Lung (tissue), 12 donors: ENCODE results near the gene PHLPP1. TPM values are rescaled to one million over a fixed set of nuclear protein-coding genes. Genes with fewer than 3 reads are reported as not detected.

Experiments
- ATAC-seq: fragments of 200-7000 bp; cut with Tn5 transposase; one replicate; pipeline ENCODE4 v1.9.1; 2020; ENCODE audit warnings: moderate number of reproducible peaks; ENCODE audit not compliant: insufficient read depth, low FRiP score
- DNase-seq, 3 donors: peaks; one replicate each; pipeline ENCODE4 v3.0.0-alpha.2; 2013 to 2017
- H3K27ac ChIP-seq, 2 donors: one replicate each; pipeline ENCODE4 v1.5.1; 2013; ENCODE audit warnings: mild to moderate bottlenecking in 2 of 2, moderate library complexity in 2 of 2, control low read depth in 1 of 2, inconsistent platforms in 1 of 2, low read depth in 1 of 2, low read length in 1 of 2
- H3K27me3 ChIP-seq, 3 donors: one replicate each; pipeline ENCODE4 v1.5.1; 2013; ENCODE audit warnings: low read length in 2 of 3; ENCODE audit not compliant: control insufficient read depth in 3 of 3, insufficient read depth in 3 of 3
- H3K36me3 ChIP-seq, 4 donors: one replicate each; pipeline ENCODE4 v1.5.1; 2013; ENCODE audit warnings: low read length in 4 of 4, mild to moderate bottlenecking in 1 of 4, moderate library complexity in 1 of 4; ENCODE audit not compliant: control insufficient read depth in 4 of 4, insufficient read depth in 4 of 4
- H3K4me1 ChIP-seq, 5 donors: one replicate each; pipeline ENCODE4 v1.5.1; 2013; ENCODE audit warnings: low read length in 5 of 5, mild to moderate bottlenecking in 2 of 5, moderate library complexity in 1 of 5; ENCODE audit not compliant: control insufficient read depth in 5 of 5, insufficient read depth in 5 of 5
- H3K4me3 ChIP-seq: one replicate; pipeline ENCODE4 v1.5.1; 2013; ENCODE audit warnings: mild to moderate bottlenecking, control low read depth, moderate library complexity
- H3K9ac ChIP-seq, 2 donors: one replicate each; pipeline ENCODE4 v1.5.1; 2013; ENCODE audit warnings: low read length in 2 of 2, control low read depth in 1 of 2; ENCODE audit not compliant: insufficient read depth in 1 of 2
- H3K9me3 ChIP-seq, 4 donors: one replicate each; pipeline ENCODE4 v1.5.1; 2013; ENCODE audit warnings: low read length in 3 of 4, mild to moderate bottlenecking in 1 of 4, moderate library complexity in 1 of 4; ENCODE audit not compliant: control insufficient read depth in 4 of 4, insufficient read depth in 3 of 4
- WGBS, 2 donors: extraction: QIAGEN DNeasy Blood & Tissue Kit; methylation state at CpG; one replicate each; pipeline ENCODE4 v1.1.7; 2013; 5-methylcytosine and 5-hydroxymethylcytosine counted together
- polyA plus RNA-seq, 2 donors: library from polyadenylated mRNA; stranded (reverse); fragments of 200-250 nt; gene quantifications; one replicate each; pipeline ENCODE4 v1.2.1, GENCODE V29; 2013
- total RNA-seq, 2 donors: library from RNA; depleted of rRNA in 1 of 2; stranded (reverse); fragments of >200 nt in 1 of 2; gene quantifications; one replicate each; pipeline ENCODE4 v1.2.1, GENCODE V29; 2014 to 2021
- TF ChIP-seq, protein P1 (sequence below): IDR thresholded peaks from 2 replicates; pipeline ENCODE4 v1.5.1; 2012; ENCODE audit warnings: mild to moderate bottlenecking; ENCODE audit errors: control extremely low read depth, extremely low read depth
- donor health status: control.
- donor health status: control.
- donor health status: Bipolar disorder and iron deficiency.
- donor health status: healthy.
- donor health status: DM: yes; HTN: yes; CAD: no.

PHLPP1 gene
- total and polyA plus RNA-seq, 4 donors = 2.3 to 29.2 (median 7.9) TPM

DNA sequence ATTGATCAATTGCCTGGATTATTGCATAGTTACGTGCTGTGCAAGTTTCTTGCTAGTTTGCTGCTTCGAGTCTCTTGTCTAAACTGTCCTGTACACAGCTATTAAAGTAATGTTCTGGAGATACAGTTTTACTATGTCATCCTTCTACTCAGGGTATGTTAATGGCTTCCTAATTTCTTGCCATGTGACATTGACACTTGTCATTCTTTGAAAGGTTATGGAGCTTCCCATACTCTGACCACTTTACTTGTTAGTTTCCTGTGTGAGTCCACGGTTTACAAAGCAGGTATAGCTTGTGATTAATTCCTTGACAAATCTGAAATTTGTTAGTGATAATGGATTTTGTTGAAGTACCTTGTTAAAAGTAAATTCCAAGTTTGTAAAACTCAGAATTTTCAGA is 80.5 kb downstream of the PHLPP1 start:
- Histone ChIP-seq H3K9ac (no peak overlapping the region), H3K36me3 (no peaks in the 10 kb centered on the region), H3K27me3 (no peaks in the 10 kb centered on the region), H3K27ac (no peak overlapping the region), H3K4me3 (no peak overlapping the region), H3K9me3 (no peaks in the 10 kb centered on the region), H3K4me1 (peaks cover 0 to 9% (median 5%) of the 10 kb centered on the region in 5 donors)
- ATAC-seq (no peak), DNase-seq (no peak)
- 81 to 86% methylated on average over 3 of the region's 3 CpGs for WGBS, 2 donors
- TF ChIP-seq, protein P1, sequence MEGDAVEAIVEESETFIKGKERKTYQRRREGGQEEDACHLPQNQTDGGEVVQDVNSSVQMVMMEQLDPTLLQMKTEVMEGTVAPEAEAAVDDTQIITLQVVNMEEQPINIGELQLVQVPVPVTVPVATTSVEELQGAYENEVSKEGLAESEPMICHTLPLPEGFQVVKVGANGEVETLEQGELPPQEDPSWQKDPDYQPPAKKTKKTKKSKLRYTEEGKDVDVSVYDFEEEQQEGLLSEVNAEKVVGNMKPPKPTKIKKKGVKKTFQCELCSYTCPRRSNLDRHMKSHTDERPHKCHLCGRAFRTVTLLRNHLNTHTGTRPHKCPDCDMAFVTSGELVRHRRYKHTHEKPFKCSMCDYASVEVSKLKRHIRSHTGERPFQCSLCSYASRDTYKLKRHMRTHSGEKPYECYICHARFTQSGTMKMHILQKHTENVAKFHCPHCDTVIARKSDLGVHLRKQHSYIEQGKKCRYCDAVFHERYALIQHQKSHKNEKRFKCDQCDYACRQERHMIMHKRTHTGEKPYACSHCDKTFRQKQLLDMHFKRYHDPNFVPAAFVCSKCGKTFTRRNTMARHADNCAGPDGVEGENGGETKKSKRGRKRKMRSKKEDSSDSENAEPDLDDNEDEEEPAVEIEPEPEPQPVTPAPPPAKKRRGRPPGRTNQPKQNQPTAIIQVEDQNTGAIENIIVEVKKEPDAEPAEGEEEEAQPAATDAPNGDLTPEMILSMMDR = no peak

DNA sequence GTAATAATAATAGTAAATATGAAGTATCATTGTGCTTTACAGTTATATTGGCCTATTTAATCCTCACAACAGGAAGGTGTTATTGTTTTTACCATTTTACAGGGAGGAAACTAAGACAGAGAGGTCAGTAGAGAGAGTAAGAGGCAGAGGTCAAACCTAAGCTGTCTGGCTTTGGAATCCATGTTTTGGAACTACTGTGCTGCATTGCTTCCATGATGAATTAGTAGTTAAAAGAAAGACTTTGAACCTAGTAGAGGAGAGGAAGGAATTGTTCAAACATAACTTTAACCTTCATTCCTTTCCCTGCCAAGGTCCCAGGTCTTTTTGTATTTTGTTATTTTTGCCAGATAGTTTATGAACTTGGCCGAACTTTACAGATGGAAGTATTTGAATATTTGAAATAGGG is 80.9 kb downstream of the PHLPP1 start:
- 86% methylated on average over 1 of the region's 1 CpG for WGBS, 2 donors
- Histone ChIP-seq H3K9me3 (no peaks in the 10 kb centered on the region), H3K4me1 (peaks cover 0 to 7% (median 5%) of the 10 kb centered on the region in 5 donors), H3K27ac (no peak overlapping the region), H3K9ac (no peak overlapping the region), H3K4me3 (no peak overlapping the region), H3K36me3 (no peaks in the 10 kb centered on the region), H3K27me3 (no peaks in the 10 kb centered on the region)
- no peak for ATAC-seq
- TF ChIP-seq, protein P1 = no peak
- no peak for DNase-seq

DNA sequence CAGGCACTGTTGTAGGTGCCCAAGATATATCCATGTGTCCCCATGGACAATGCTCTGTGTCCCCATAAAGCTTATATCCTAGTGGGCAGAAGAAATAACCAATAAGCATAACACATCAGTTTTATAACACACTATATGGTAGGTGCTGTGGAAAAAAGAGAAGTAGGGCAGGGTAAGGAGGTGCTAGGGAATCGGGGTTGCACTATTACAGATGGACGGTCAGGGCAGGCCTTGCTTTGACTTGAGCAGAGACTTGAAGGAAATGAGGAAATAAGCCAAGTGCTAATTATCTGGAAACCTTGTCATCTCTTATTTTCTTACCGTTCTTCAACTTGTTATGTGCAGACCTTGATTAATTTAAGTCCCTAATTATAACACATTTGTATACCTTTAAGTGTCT is 82.0 kb downstream of the PHLPP1 start:
- H3K27me3 ChIP-seq = no peaks in the 10 kb centered on the region
- DNase-seq (no peak), ATAC-seq (no peak)
- TF ChIP-seq, protein P1 = no peak
- no peak overlapping the region for H3K27ac ChIP-seq
- no peaks in the 10 kb centered on the region for H3K36me3 ChIP-seq
- no peak overlapping the region for H3K9ac ChIP-seq
- WGBS, 2 donors = 43 to 74% methylated on average over 3 of the region's 3 CpGs
- H3K4me1 ChIP-seq = peaks cover 0 to 7% (median 0%) of the 10 kb centered on the region in 5 donors
- H3K9me3 ChIP-seq = no peaks in the 10 kb centered on the region
- no peak overlapping the region for H3K4me3 ChIP-seq

DNA sequence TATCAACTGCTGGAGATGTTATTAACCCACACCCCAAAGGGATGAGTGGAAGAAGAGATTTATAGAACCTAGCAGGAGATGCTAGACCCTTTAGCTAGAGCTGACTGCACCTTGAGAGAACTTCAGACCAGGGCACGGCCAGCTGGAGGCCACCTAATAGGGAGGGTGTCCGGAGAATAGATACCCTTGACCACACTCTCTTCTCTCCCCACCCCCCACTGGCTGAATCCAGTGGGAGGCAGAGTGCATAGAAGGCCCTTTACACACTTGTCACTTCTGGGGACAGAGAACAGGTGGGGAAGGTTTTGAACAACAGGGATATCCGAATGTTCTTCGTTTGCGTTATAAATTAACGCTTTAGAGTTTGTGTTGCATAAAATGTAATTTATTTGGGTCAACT is 84.6 kb downstream of the PHLPP1 start:
- Histone ChIP-seq H3K9me3 (no peaks in the 10 kb centered on the region), H3K4me1 (peaks cover 0 to 7% (median 0%) of the 10 kb centered on the region in 5 donors), H3K4me3 (no peak overlapping the region), H3K9ac (no peak overlapping the region), H3K27me3 (no peaks in the 10 kb centered on the region), H3K36me3 (no peaks in the 10 kb centered on the region), H3K27ac (no peak overlapping the region)
- DNase-seq (no peak), ATAC-seq (no peak)
- 89 to 91% methylated on average over 6 of the region's 6 CpGs for WGBS, 2 donors
- TF ChIP-seq, protein P1 = no peak
